Stomach (tissue), 9 donors: ENCODE results near the gene NUDT16L1. TPM values are rescaled to one million over a fixed set of nuclear protein-coding genes. Genes with fewer than 3 reads are reported as not detected.

ENCODE experiments used
- DNase-seq, 2 donors: peaks; one replicate each; pipeline versions ENCODE4 v3.0.0 to v3.0.0-alpha.2; 2013 to 2019
- H3K27ac ChIP-seq, 5 donors: fragments of 200-600 bp in 4 of 5; sonication (generic) in 4 of 5; one replicate each; pipeline ENCODE4 v1.5.1; 2013 to 2019; ENCODE audit warnings: mild to moderate bottlenecking in 1 of 5, moderate library complexity in 1 of 5
- H3K27me3 ChIP-seq, 3 donors: fragments of 200-600 bp; sonication (generic); one replicate each; pipeline ENCODE4 v1.5.1; 2017 to 2019; ENCODE audit warnings: mixed run types in 1 of 3
- H3K36me3 ChIP-seq, 4 donors: fragments of 200-600 bp; sonication (generic); 1 replicate in 3 of 4; 2 replicates in 1 of 4; pipeline ENCODE4 v1.5.1; 2016 to 2019
- H3K4me1 ChIP-seq, 4 donors: fragments of 200-600 bp; sonication (generic); one replicate each; pipeline ENCODE4 v1.5.1; 2016 to 2019
- H3K4me3 ChIP-seq, 4 donors: fragments of 200-600 bp; sonication (generic) in 3 of 4; one replicate each; pipeline ENCODE4 v1.5.1; 2016 to 2019; ENCODE audit warnings: mild to moderate bottlenecking in 1 of 4
- H3K9me3 ChIP-seq, 4 donors: fragments of 200-600 bp; sonication (generic); one replicate each; pipeline ENCODE4 v1.5.1; 2016 to 2019
- EP300 ChIP-seq: sonication (generic); formaldehyde crosslinking; IDR thresholded peaks from one replicate; pipeline ENCODE4 v1.6.1; 2017; ENCODE audit warnings: antibody characterized with exemption
- POLR2A ChIP-seq, 4 donors: fragments of 450-650 bp; IDR thresholded peaks; one replicate each; pipeline ENCODE4 v1.6.1; 2016; ENCODE audit warnings: antibody characterized with exemption in 4 of 4, control low read depth in 2 of 4, mild to moderate bottlenecking in 1 of 4, moderate library complexity in 1 of 4
- POLR2AphosphoS5 ChIP-seq, 3 donors: sonication (generic); formaldehyde crosslinking; IDR thresholded peaks; one replicate each; pipeline ENCODE4 v1.6.1; 2016; ENCODE audit warnings: antibody characterized with exemption in 3 of 3
- WGBS, 5 donors: extraction: QIAGEN DNeasy Blood & Tissue Kit in 3 of 5; methylation state at CpG; one replicate each; pipeline versions ENCODE4 v1.1.5 to v1.1.7; 2013 to 2018; 5-methylcytosine and 5-hydroxymethylcytosine counted together
- intact Hi-C: fragments of 100-400 bp; cut with DNase I; formaldehyde crosslinking; loops from one replicate; pipeline ENCODE4 v1.15.1; 2023; ENCODE audit warnings: low total_unique reads
- polyA plus RNA-seq, 3 donors: library from polyadenylated mRNA; stranded (reverse); fragments of 200-250 nt; gene quantifications; one replicate each; pipeline ENCODE4 v1.2.3, GENCODE V29; 2013
- total RNA-seq, 5 donors: library from RNA; depleted of rRNA; stranded (reverse); fragments of >200 nt; gene quantifications; one replicate each; pipeline versions ENCODE4 v1.1.0 to v1.2.3, GENCODE V29; 2014 to 2016
- TF ChIP-seq, protein P1 (sequence below), 7 experiments: fragments of 450-650 bp in 4 of 7; fragments of 200-600 bp in 3 of 7; sonication (generic) in 3 of 7; IDR thresholded peaks; one replicate each; pipeline ENCODE4 v1.5.1; 2016 to 2019; ENCODE audit warnings: antibody characterized with exemption in 7 of 7, control low read depth in 2 of 7, mild to moderate bottlenecking in 1 of 7
- donor health status: healthy with polysubstance abuse.
- donor health status: Bipolar disorder and iron deficiency.
- donor health status: healthy.

Gene NUDT16L1
- total and polyA plus RNA-seq, 8 donors = 3.5 to 48.2 (median 35.3) TPM

GRCh38 chr16:4683255-4684057, 9.9 kb upstream of the NUDT16L1 start:
- 70 to 82% (median 78%) methylated on average over 16 to 17 of the region's 17 CpGs for WGBS, 5 donors
- H3K27ac ChIP-seq = peak overlapping the region in 4 of 5 donors; percentile 22 to 65 (median 28)
- peaks cover 38 to 98% (median 92%) of the 10 kb centered on the region in 4 donors for H3K36me3 ChIP-seq
- DNase-seq = no peak
- intact Hi-C loops = no loop called here
- no peaks in the 10 kb centered on the region for H3K27me3 ChIP-seq
- H3K4me1 ChIP-seq = peaks cover 30 to 48% (median 38%) of the 10 kb centered on the region in 4 donors
- no peak for TF ChIP-seq EP300
- no peak for TF ChIP-seq POLR2A (IDR thresholded peaks at IDR 0.05)
- no peak for TF ChIP-seq POLR2AphosphoS5 (IDR thresholded peaks at IDR 0.05)
- TF ChIP-seq, protein P1, sequence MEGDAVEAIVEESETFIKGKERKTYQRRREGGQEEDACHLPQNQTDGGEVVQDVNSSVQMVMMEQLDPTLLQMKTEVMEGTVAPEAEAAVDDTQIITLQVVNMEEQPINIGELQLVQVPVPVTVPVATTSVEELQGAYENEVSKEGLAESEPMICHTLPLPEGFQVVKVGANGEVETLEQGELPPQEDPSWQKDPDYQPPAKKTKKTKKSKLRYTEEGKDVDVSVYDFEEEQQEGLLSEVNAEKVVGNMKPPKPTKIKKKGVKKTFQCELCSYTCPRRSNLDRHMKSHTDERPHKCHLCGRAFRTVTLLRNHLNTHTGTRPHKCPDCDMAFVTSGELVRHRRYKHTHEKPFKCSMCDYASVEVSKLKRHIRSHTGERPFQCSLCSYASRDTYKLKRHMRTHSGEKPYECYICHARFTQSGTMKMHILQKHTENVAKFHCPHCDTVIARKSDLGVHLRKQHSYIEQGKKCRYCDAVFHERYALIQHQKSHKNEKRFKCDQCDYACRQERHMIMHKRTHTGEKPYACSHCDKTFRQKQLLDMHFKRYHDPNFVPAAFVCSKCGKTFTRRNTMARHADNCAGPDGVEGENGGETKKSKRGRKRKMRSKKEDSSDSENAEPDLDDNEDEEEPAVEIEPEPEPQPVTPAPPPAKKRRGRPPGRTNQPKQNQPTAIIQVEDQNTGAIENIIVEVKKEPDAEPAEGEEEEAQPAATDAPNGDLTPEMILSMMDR (IDR thresholded peaks at IDR 0.05) = peak in 1 of 7 experiments; percentile 5
- peak overlapping the region in 1 of 4 donors; percentile 6 for H3K4me3 ChIP-seq
- no peaks in the 10 kb centered on the region for H3K9me3 ChIP-seq

GRCh38 chr16:4684058-4684715, 9.2 kb upstream of the NUDT16L1 start:
- TF ChIP-seq POLR2A (IDR thresholded peaks at IDR 0.05) = no peak
- TF ChIP-seq POLR2AphosphoS5 (IDR thresholded peaks at IDR 0.05) = no peak
- TF ChIP-seq EP300 = no peak
- TF ChIP-seq, protein P1 (IDR thresholded peaks at IDR 0.05) = no peak
- 93 to 95% (median 95%) methylated on average over 8 to 23 of the region's 23 CpGs for WGBS, 5 donors
- intact Hi-C loops = no loop called here
- H3K27me3 ChIP-seq = no peaks in the 10 kb centered on the region
- H3K4me1 ChIP-seq = peaks cover 26 to 41% (median 32%) of the 10 kb centered on the region in 4 donors
- H3K36me3 ChIP-seq = peaks cover 46 to 100% (median 96%) of the 10 kb centered on the region in 4 donors
- no peak overlapping the region for H3K4me3 ChIP-seq
- no peaks in the 10 kb centered on the region for H3K9me3 ChIP-seq
- no peak for DNase-seq
- H3K27ac ChIP-seq = no peak overlapping the region

- no peaks in the 10 kb centered on the region for H3K9me3 ChIP-seq
- H3K27me3 ChIP-seq = no peaks in the 10 kb centered on the region
- H3K36me3 ChIP-seq = peaks cover 49 to 100% (median 96%) of the 10 kb centered on the region in 4 donors
- H3K4me3 ChIP-seq = no peak overlapping the region
- intact Hi-C loops = no loop called here
- no peak for TF ChIP-seq POLR2AphosphoS5 (IDR thresholded peaks at IDR 0.05)
- TF ChIP-seq, protein P1 (IDR thresholded peaks at IDR 0.05) = no peak
- no peak for TF ChIP-seq POLR2A (IDR thresholded peaks at IDR 0.05)
- TF ChIP-seq EP300 = no peak
- peaks cover 20 to 35% (median 26%) of the 10 kb centered on the region in 4 donors for H3K4me1 ChIP-seq
- 86 to 90% (median 89%) methylated on average over 7 to 13 of the region's 13 CpGs for WGBS, 5 donors
- DNase-seq = no peak
- H3K27ac ChIP-seq = no peak overlapping the region
Measured at GRCh38 chr16:4684763-4685162, 8.6 kb upstream of the NUDT16L1 start.

DNA sequence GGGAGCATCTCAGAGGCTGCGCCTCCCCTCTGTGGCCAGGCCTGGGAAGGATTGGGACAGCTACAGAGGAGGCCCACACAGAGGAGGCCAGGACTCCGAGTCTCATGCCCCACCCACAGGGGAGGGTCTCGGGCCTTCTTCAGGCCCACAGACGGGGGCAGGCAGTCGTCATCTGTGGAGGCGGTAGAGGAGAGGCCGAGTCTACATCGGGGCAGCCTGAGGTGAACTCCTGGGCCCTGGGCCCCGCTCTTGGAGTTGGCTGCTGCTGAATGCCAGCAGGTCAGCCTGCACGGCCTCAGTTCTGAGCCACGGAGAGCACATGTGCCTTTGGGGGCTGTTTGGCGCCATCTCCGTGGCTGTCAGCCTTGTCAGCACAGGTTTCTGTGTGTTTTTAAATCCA, 8.1 kb upstream of the NUDT16L1 start:
- H3K9me3 ChIP-seq = no peaks in the 10 kb centered on the region
- no peak overlapping the region for H3K27ac ChIP-seq

More for the DNA sequence above, 8.1 kb upstream of the NUDT16L1 start:
- no peak for DNase-seq
- TF ChIP-seq EP300 (no peak), POLR2AphosphoS5 (IDR thresholded peaks at IDR 0.05) (no peak), POLR2A (IDR thresholded peaks at IDR 0.05) (no peak)
- TF ChIP-seq, protein P1 (IDR thresholded peaks at IDR 0.05) = no peak
- H3K4me1 ChIP-seq = peaks cover 19 to 36% (median 23%) of the 10 kb centered on the region in 4 donors
- H3K4me3 ChIP-seq = no peak overlapping the region
- WGBS, 5 donors = 71 to 92% (median 89%) methylated on average over 6 to 13 of the region's 13 CpGs
- peaks cover 49 to 100% (median 95%) of the 10 kb centered on the region in 4 donors for H3K36me3 ChIP-seq
- intact Hi-C loops = no loop called here
- H3K27me3 ChIP-seq = no peaks in the 10 kb centered on the region
